Nucleus accumbens (tissue), 56 donors: Measurements from ENCODE around the gene FAM9B.
"Not testable (repeated sequence)": the region's sequence is repeated elsewhere in the genome, so short reads cannot be mapped to it uniquely, and the experiment has no call there.

Experiments
- DNase-seq, 56 donors: peaks; one replicate each; lab custom pipeline; 2025; lab: John Stamatoyannopoulos, UW

Gene FAM9B

GRCh38 chrX:9033989-9034388, at the start of gene FAM9B:
TSS of gene FAM9B (minus strand) at chrX:9034127. CDS start at chrX:9032986, 1,141 bp downstream.
- DNase-seq: no peak

GRCh38 chrX:9081271-9081670, 47.3 kb upstream of the FAM9B start:
- no peak for DNase-seq

- no peak for DNase-seq
Measured at GRCh38 chrX:9074326-9074725, 40.4 kb upstream of the FAM9B start.

GRCh38 chrX:9072281-9072680, 38.4 kb upstream of the FAM9B start:
- DNase-seq: no peak

- no peak for DNase-seq
Measured at GRCh38 chrX:9071031-9071650, 37.2 kb upstream of the FAM9B start.

GRCh38 chrX:9069573-9069972, 35.6 kb upstream of the FAM9B start:
- no peak for DNase-seq

GRCh38 chrX:9064694-9065093, 30.8 kb upstream of the FAM9B start:
- no peak for DNase-seq

- DNase-seq: no peak
Measured at GRCh38 chrX:9062641-9063040, 28.7 kb upstream of the FAM9B start.

- DNase-seq: no peak
Measured at GRCh38 chrX:9055354-9055753, 21.4 kb upstream of the FAM9B start.

- DNase-seq: no peak
Measured at GRCh38 chrX:9052081-9052480, 18.2 kb upstream of the FAM9B start.

- DNase-seq: no peak
Measured at GRCh38 chrX:9050331-9050730, 16.4 kb upstream of the FAM9B start.

GRCh38 chrX:9048801-9049200, 14.9 kb upstream of the FAM9B start:
- no peak for DNase-seq

- no peak for DNase-seq
Measured at GRCh38 chrX:9038244-9038643, 4.3 kb upstream of the FAM9B start.

- no peak for DNase-seq
Measured at GRCh38 chrX:9037296-9037695, 3.4 kb upstream of the FAM9B start.

- no peak for DNase-seq
Measured at GRCh38 chrX:9033586-9033985, 341 bp downstream of the FAM9B start.

GRCh38 chrX:9033179-9033578, 748 bp downstream of the FAM9B start:
- DNase-seq: no peak

GRCh38 chrX:9023293-9023692, 10.6 kb downstream of the FAM9B start:
- DNase-seq: no peak

- DNase-seq: no peak
Measured at GRCh38 chrX:9019151-9019550, 14.8 kb downstream of the FAM9B start.

GRCh38 chrX:9018332-9018731, 15.6 kb downstream of the FAM9B start:
- not testable (repeated sequence) for DNase-seq

GRCh38 chrX:9003041-9003440, 30.9 kb downstream of the FAM9B start:
- DNase-seq: no peak

GRCh38 chrX:8988446-8988845, 45.5 kb downstream of the FAM9B start:
- DNase-seq: no peak

- no peak for DNase-seq
Measured at GRCh38 chrX:8987672-8988250, 46.2 kb downstream of the FAM9B start.

GRCh38 chrX:8984231-8984630, 49.7 kb downstream of the FAM9B start:
- no peak for DNase-seq
